ENCODE data around the gene ZBTB4. TPM values are rescaled to one million over a fixed set of nuclear protein-coding genes. Genes with fewer than 3 reads are reported as not detected.

Gene ZBTB4
- total and polyA plus RNA-seq, 9 of the 15 experiments (the other 6 are each of a cell fraction or from before 2014, with no cell fraction given) = 0.92 to 6.9 (median 3.3) TPM

GRCh38 chr17:7495906-7496434 is 16.5 kb upstream of the ZBTB4 start:
- Histone ChIP-seq H4K20me1 (replicated peaks; ENCODE audit: control insufficient read depth, insufficient read depth, low read length) (peaks cover 16% of the 10 kb centered on the region; the same call in 1 of the 2 replicates), H3K9me3 (replicated peaks; ENCODE audit: control insufficient read depth, insufficient read depth, low read depth, low read length) (no peaks in the 10 kb centered on the region), H3K4me1 (replicated peaks in 1 of 2; ENCODE audit: control insufficient read depth in 2 of 2, insufficient read depth in 2 of 2, low read length in 2 of 2) (no peaks in the 10 kb centered on the region), H3K4me3 (no peak overlapping the region), H3K79me2 (ENCODE audit: control insufficient read depth, insufficient read depth, low read length) (peaks cover 43% of the 10 kb centered on the region), H3K27ac (ENCODE audit: extremely low read depth, low read depth, low read length) (no peak overlapping the region), H2AFZ (ENCODE audit: low read depth, low read length) (no peak overlapping the region), H3K9me1 (ENCODE audit: control insufficient read depth, insufficient read depth, low read length) (no peaks in the 10 kb centered on the region), H3K4me2 (ENCODE audit: insufficient read depth, low read length) (no peak overlapping the region), H3K9ac (ENCODE audit: insufficient read depth in 1 of 2, low read depth in 2 of 2, low read length in 2 of 2) (no peak overlapping the region), H3K36me3 (ENCODE audit: control insufficient read depth, insufficient read depth, low read length) (peaks cover 85% of the 10 kb centered on the region), H3K27me3 (ENCODE audit: control insufficient read depth in 2 of 2, insufficient read depth in 2 of 2, low read length in 2 of 2) (no peaks in the 10 kb centered on the region)
- FAIRE-seq (no peak), ATAC-seq (no peak), DNase-seq (ENCODE audit: extremely low read depth in 1 of 4, low spot score in 3 of 4) (peak in 1 of 4 experiments; percentile 10)
- ChIA-PET POLR2A (interaction anchor here (0.6 to 3.6 kb wide), 8 partner anchors 10 to 143 kb away, joined by 3 to 25 read pairs (median 3); partner anchors contain the start of genes POLR2A, TMEM102 and TMEM256), CTCF (ENCODE audit: low intra/inter-chr PET ratio) (no interaction called here)
- in situ Hi-C loops (cut with MboI) = no loop called here
- BruUV-seq (replicated peaks) = no TSS peak
- 89% methylated on average over 8 of the region's 12 CpGs for WGBS (ENCODE audit: insufficient coverage, low coverage, missing lambda C conversion rate)
- intact Hi-C loops (cut with micrococcal nuclease) = no loop called here
- TF ChIP-seq SREBF2 (CRISPR knock-in tag; IDR thresholded peaks at IDR 0.05) (no peak), ARID1B (IDR thresholded peaks at IDR 0.05) (no peak), ZKSCAN1 (IDR thresholded peaks at IDR 0.05; ENCODE audit: low read depth, low read length) (no peak), MLX (CRISPR knock-in tag; conservative IDR thresholded peaks at IDR 0.05) (no peak), ETV6 (IDR thresholded peaks at IDR 0.05; ENCODE audit: borderline replicate concordance in 1 of 2, low read depth in 2 of 2, low read length in 1 of 2) (no peak), ETV6 (CRISPR knock-in tag; IDR thresholded peaks at IDR 0.05; ENCODE audit: borderline replicate concordance) (no peak), ZNF764 (CRISPR knock-in tag; IDR thresholded peaks at IDR 0.05; ENCODE audit: low read depth) (no peak), ZNF584 (CRISPR knock-in tag; IDR thresholded peaks at IDR 0.05; ENCODE audit: low read depth) (no peak), THRA (IDR thresholded peaks at IDR 0.05) (no peak), NONO (IDR thresholded peaks at IDR 0.05; ENCODE audit: low read depth in 2 of 2, low read length in 1 of 2) (no peak), KLF6 (CRISPR knock-in tag; IDR thresholded peaks at IDR 0.05; ENCODE audit: borderline replicate concordance) (no peak), SRSF1 (IDR thresholded peaks at IDR 0.05; ENCODE audit: low read depth, low read length) (no peak), ZNF3 (CRISPR knock-in tag; IDR thresholded peaks at IDR 0.05) (no peak), ZNF445 (CRISPR knock-in tag; IDR thresholded peaks at IDR 0.05; ENCODE audit: low read depth) (no peak), SRSF3 (IDR thresholded peaks at IDR 0.05; ENCODE audit: insufficient read depth, low read length) (no peak), UBTF (IDR thresholded peaks at IDR 0.05; ENCODE audit: borderline replicate concordance in 1 of 2, low read depth in 2 of 2, low read length in 2 of 2) (no peak), TAF9B (IDR thresholded peaks at IDR 0.05; ENCODE audit: partially characterized antibody) (no peak)
